ENCODE data around the gene TXNIP.

The TXNIP gene

DNA sequence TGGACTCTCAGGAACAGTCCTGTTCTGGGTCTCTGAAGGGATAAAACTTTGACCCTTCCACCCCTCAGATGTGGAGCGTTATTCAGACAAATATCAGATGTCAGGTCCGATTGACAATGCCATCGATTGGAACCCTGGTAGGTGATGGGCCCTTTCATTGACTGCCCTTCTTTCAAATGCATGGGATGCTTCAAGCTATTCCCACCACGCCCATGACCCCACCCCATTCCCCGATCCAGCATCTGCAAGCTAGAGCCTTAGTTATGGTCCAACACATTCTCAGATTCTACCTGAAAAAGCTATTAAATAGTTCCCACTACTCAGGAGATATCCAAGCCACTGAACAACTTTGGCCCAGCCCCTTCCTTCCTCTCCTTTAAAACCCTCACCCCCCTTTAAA is 19.4 kb downstream of the TXNIP start:
- Histone ChIP-seq H3K9me3 (ENCODE audit: control insufficient read depth, low read length) (no peaks in the 10 kb centered on the region), H2BK15ac (ENCODE audit: low read depth, poor library complexity, severe bottlenecking) (peak overlapping the region; percentile 34), H3K4me1 (ENCODE audit: control insufficient read depth, insufficient read depth, low read depth, low read length) (peaks cover 15% of the 10 kb centered on the region), H4K8ac (ENCODE audit: low read length) (peak overlapping the region; percentile 55), H3K23ac (ENCODE audit: low read length in 2 of 2) (no peak overlapping the region), H3K4ac (ENCODE audit: low read depth in 1 of 2, low read length in 2 of 2) (no peak overlapping the region), H2AFZ (ENCODE audit: low read depth, low read length) (no peak overlapping the region), H4K91ac (ENCODE audit: low read length) (no peak overlapping the region), H2BK120ac (ENCODE audit: low read depth, low read length) (no peak overlapping the region), H2BK5ac (ENCODE audit: low read depth, low read length, poor library complexity, severe bottlenecking) (no peak overlapping the region), H3K4me3 (ENCODE audit: insufficient read depth in 1 of 2, low read depth in 1 of 2, low read length in 2 of 2) (no peak overlapping the region), H3K36me3 (ENCODE audit: control insufficient read depth in 1 of 2, insufficient read depth in 2 of 2, low read depth in 1 of 2, low read length in 2 of 2) (peaks cover 3 to 5% of the 10 kb centered on the region in 2 experiments), H2BK12ac (ENCODE audit: low read length in 2 of 2) (peak overlapping the region in 1 of 2 experiments; percentile 39), H3K27me3 (ENCODE audit: control insufficient read depth in 1 of 2, insufficient read depth in 1 of 2, low read length in 2 of 2) (no peaks in the 10 kb centered on the region), H3K79me1 (replicated peaks; ENCODE audit: low read length, poor library complexity, severe bottlenecking) (peaks cover 10% of the 10 kb centered on the region), H3K18ac (ENCODE audit: low read depth in 1 of 2, low read length in 2 of 2) (no peak overlapping the region), H3K4me2 (ENCODE audit: low read length, poor library complexity, severe bottlenecking) (no peak overlapping the region), H2AK5ac (ENCODE audit: low read length, severe bottlenecking) (peak overlapping the region; percentile 37), H3K9ac (ENCODE audit: low read length) (peak overlapping the region; percentile 7), H3K27ac (ENCODE audit: low read length, poor library complexity, severe bottlenecking) (no peak overlapping the region), H3K14ac (ENCODE audit: low read length in 2 of 2) (no peak overlapping the region)
- DNase-seq, result no peak
- 85% methylated on average over 5 of the region's 5 CpGs for WGBS

DNA sequence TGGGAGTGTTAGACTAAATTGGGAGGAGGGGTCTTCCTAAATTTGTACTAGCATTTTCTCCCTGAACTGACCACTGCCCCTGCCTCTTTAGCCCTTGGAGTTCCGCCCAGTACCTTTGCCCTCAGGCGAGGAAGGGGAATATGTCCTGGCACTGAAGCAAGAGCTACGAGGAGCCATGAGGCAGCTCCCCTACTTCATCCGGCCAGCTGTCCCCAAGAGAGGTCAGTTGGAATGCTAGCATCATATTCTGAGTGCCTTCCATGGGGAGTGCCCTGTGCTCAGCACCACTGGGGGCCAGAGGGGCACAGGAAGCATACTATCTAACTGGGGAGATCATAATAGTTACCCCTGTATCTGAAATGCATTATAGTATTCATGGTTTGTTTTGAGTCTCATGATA is 21.2 kb downstream of the TXNIP start:
- H3K4me2 ChIP-seq (ENCODE audit: low read length, poor library complexity, severe bottlenecking), result no peak overlapping the region
- H3K4me1 ChIP-seq (ENCODE audit: control insufficient read depth, insufficient read depth, low read depth, low read length), result peaks cover 14% of the 10 kb centered on the region
- no peak overlapping the region for H3K4me3 ChIP-seq (ENCODE audit: insufficient read depth in 1 of 2, low read depth in 1 of 2, low read length in 2 of 2)
- H2BK5ac ChIP-seq (ENCODE audit: low read depth, low read length, poor library complexity, severe bottlenecking), result no peak overlapping the region
- no peak overlapping the region for H2AFZ ChIP-seq (ENCODE audit: low read depth, low read length)
- no peak overlapping the region for H2BK15ac ChIP-seq (ENCODE audit: low read depth, poor library complexity, severe bottlenecking)
- no peak overlapping the region for H4K91ac ChIP-seq (ENCODE audit: low read length)
- H2BK12ac ChIP-seq (ENCODE audit: low read length in 2 of 2), result no peak overlapping the region
- no peak overlapping the region for H4K8ac ChIP-seq (ENCODE audit: low read length)
- no peak overlapping the region for H3K14ac ChIP-seq (ENCODE audit: low read length in 2 of 2)
- H3K9me3 ChIP-seq (ENCODE audit: control insufficient read depth, low read length), result no peaks in the 10 kb centered on the region
- H3K9ac ChIP-seq (ENCODE audit: low read length), result peak overlapping the region; percentile 24
- H3K79me1 ChIP-seq (replicated peaks; ENCODE audit: low read length, poor library complexity, severe bottlenecking), result peaks cover 10% of the 10 kb centered on the region
- H3K18ac ChIP-seq (ENCODE audit: low read depth in 1 of 2, low read length in 2 of 2), result no peak overlapping the region
- WGBS, result 89% methylated on average over 4 of the region's 4 CpGs
- no peak overlapping the region for H2BK120ac ChIP-seq (ENCODE audit: low read depth, low read length)
- H3K36me3 ChIP-seq (ENCODE audit: control insufficient read depth in 1 of 2, insufficient read depth in 2 of 2, low read depth in 1 of 2, low read length in 2 of 2), result peaks cover 3 to 5% of the 10 kb centered on the region in 2 experiments
- no peak overlapping the region for H3K4ac ChIP-seq (ENCODE audit: low read depth in 1 of 2, low read length in 2 of 2)
- H2AK5ac ChIP-seq (ENCODE audit: low read length, severe bottlenecking), result peak overlapping the region; percentile 10
- no peak for DNase-seq
- H3K27ac ChIP-seq (ENCODE audit: low read length, poor library complexity, severe bottlenecking), result no peak overlapping the region
- H3K27me3 ChIP-seq (ENCODE audit: control insufficient read depth in 1 of 2, insufficient read depth in 1 of 2, low read length in 2 of 2), result no peaks in the 10 kb centered on the region
- no peak overlapping the region for H3K23ac ChIP-seq (ENCODE audit: low read length in 2 of 2)

DNA sequence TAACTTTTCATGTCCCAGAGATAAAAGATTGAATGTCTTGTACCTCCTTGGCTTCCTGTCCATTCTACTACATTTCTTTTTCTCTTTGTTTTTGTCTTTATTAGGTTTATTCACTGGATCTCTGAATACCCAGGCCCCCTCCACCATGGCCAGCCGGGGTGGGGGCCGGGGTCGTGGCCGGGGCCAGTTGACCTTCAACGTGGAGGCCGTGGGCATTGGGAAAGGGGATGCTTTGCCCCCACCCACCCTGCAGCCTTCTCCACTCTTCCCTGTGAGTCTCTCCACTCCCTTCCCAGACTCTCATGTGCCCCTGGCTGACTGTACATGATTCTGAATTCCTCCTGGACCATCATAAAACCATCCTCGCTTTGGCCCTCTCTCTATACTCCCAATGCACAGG is 21.7 kb downstream of the TXNIP start:
- H3K4ac ChIP-seq (ENCODE audit: low read depth in 1 of 2, low read length in 2 of 2), result no peak overlapping the region
- WGBS, result 90% methylated on average over 7 of the region's 7 CpGs
- no peaks in the 10 kb centered on the region for H3K9me3 ChIP-seq (ENCODE audit: control insufficient read depth, low read length)
- no peak overlapping the region for H2BK12ac ChIP-seq (ENCODE audit: low read length in 2 of 2)
- no peak overlapping the region for H3K4me2 ChIP-seq (ENCODE audit: low read length, poor library complexity, severe bottlenecking)
- H3K9ac ChIP-seq (ENCODE audit: low read length), result peak overlapping the region; percentile 24
- H3K36me3 ChIP-seq (ENCODE audit: control insufficient read depth in 1 of 2, insufficient read depth in 2 of 2, low read depth in 1 of 2, low read length in 2 of 2), result peaks cover 3 to 5% of the 10 kb centered on the region in 2 experiments
- H2BK120ac ChIP-seq (ENCODE audit: low read depth, low read length), result no peak overlapping the region
- no peak overlapping the region for H3K18ac ChIP-seq (ENCODE audit: low read depth in 1 of 2, low read length in 2 of 2)
- no peak overlapping the region for H2AK5ac ChIP-seq (ENCODE audit: low read length, severe bottlenecking)
- no peak overlapping the region for H3K14ac ChIP-seq (ENCODE audit: low read length in 2 of 2)
- peaks cover 12% of the 10 kb centered on the region for H3K4me1 ChIP-seq (ENCODE audit: control insufficient read depth, insufficient read depth, low read depth, low read length)
- H2BK5ac ChIP-seq (ENCODE audit: low read depth, low read length, poor library complexity, severe bottlenecking), result no peak overlapping the region
- H2BK15ac ChIP-seq (ENCODE audit: low read depth, poor library complexity, severe bottlenecking), result peak overlapping the region; percentile 4
- H3K4me3 ChIP-seq (ENCODE audit: insufficient read depth in 1 of 2, low read depth in 1 of 2, low read length in 2 of 2), result no peak overlapping the region
- no peak overlapping the region for H4K8ac ChIP-seq (ENCODE audit: low read length)
- no peaks in the 10 kb centered on the region for H3K27me3 ChIP-seq (ENCODE audit: control insufficient read depth in 1 of 2, insufficient read depth in 1 of 2, low read length in 2 of 2)
- DNase-seq, result no peak
- H3K23ac ChIP-seq (ENCODE audit: low read length in 2 of 2), result no peak overlapping the region
- H3K79me1 ChIP-seq (replicated peaks; ENCODE audit: low read length, poor library complexity, severe bottlenecking), result peaks cover 10% of the 10 kb centered on the region
- no peak overlapping the region for H2AFZ ChIP-seq (ENCODE audit: low read depth, low read length)
- no peak overlapping the region for H4K91ac ChIP-seq (ENCODE audit: low read length)
- no peak overlapping the region for H3K27ac ChIP-seq (ENCODE audit: low read length, poor library complexity, severe bottlenecking)

DNA sequence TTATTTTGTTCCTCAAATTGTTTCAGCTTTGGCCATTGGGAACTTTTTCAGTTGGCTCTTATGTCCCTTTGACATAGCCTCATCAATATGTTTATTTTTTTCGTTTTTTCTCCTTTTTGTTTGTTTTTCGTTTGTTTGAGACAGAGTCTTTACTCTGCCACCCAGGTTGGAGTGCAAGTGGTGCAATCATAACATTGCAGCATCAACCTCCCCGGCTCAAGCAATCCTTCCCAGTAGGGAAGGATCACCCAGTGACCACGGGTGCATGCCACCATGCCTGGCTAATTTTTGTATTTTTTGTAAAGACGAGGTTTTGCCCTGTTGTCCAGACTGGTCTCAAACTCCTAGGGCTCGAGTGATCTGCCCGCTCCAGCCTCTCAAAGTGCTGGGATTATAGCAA is 23.8 kb downstream of the TXNIP start:
- Histone ChIP-seq H2AK5ac (ENCODE audit: low read length, severe bottlenecking) (no peak overlapping the region), H3K4me2 (ENCODE audit: low read length, poor library complexity, severe bottlenecking) (no peak overlapping the region), H3K14ac (ENCODE audit: low read length in 2 of 2) (no peak overlapping the region), H2BK5ac (ENCODE audit: low read depth, low read length, poor library complexity, severe bottlenecking) (no peak overlapping the region), H3K23ac (ENCODE audit: low read length in 2 of 2) (no peak overlapping the region), H3K27ac (ENCODE audit: low read length, poor library complexity, severe bottlenecking) (no peak overlapping the region), H2AFZ (ENCODE audit: low read depth, low read length) (no peak overlapping the region), H3K18ac (ENCODE audit: low read depth in 1 of 2, low read length in 2 of 2) (no peak overlapping the region), H4K8ac (ENCODE audit: low read length) (no peak overlapping the region), H3K9me3 (ENCODE audit: control insufficient read depth, low read length) (peaks cover 3% of the 10 kb centered on the region), H3K9ac (ENCODE audit: low read length) (no peak overlapping the region), H2BK15ac (ENCODE audit: low read depth, poor library complexity, severe bottlenecking) (no peak overlapping the region), H3K36me3 (ENCODE audit: control insufficient read depth in 1 of 2, insufficient read depth in 2 of 2, low read depth in 1 of 2, low read length in 2 of 2) (peaks cover 0 to 3% of the 10 kb centered on the region in 2 experiments), H3K27me3 (ENCODE audit: control insufficient read depth in 1 of 2, insufficient read depth in 1 of 2, low read length in 2 of 2) (no peaks in the 10 kb centered on the region), H2BK120ac (ENCODE audit: low read depth, low read length) (peak overlapping the region; percentile 19), H3K4ac (ENCODE audit: low read depth in 1 of 2, low read length in 2 of 2) (no peak overlapping the region), H3K79me1 (replicated peaks; ENCODE audit: low read length, poor library complexity, severe bottlenecking) (peaks cover 10% of the 10 kb centered on the region), H3K4me3 (ENCODE audit: insufficient read depth in 1 of 2, low read depth in 1 of 2, low read length in 2 of 2) (no peak overlapping the region), H3K4me1 (ENCODE audit: control insufficient read depth, insufficient read depth, low read depth, low read length) (peaks cover 7% of the 10 kb centered on the region), H4K91ac (ENCODE audit: low read length) (no peak overlapping the region), H2BK12ac (ENCODE audit: low read length in 2 of 2) (no peak overlapping the region)
- WGBS, result 86% methylated on average over 7 of the region's 7 CpGs
- DNase-seq, result no peak

Measured in mesenchymal stem cell (in vitro differentiated cells and primary cell).